AG04449 (cell line): Measurements from ENCODE around the gene FHOD1.

Experiments
- CTCF ChIA-PET: fragments of 350-600 bp; formaldehyde crosslinking; extraction: SDS; loops from one replicate; lab custom pipeline; 2021; ENCODE audit warnings: antibody characterized with exemption; lab: Yijun Ruan, JAX
- POLR2A ChIA-PET: fragments of 400-600, 350-600 bp; formaldehyde crosslinking; extraction: SDS; loops from one replicate; lab custom pipeline; 2020; ENCODE audit warnings: antibody characterized with exemption, inconsistent platforms; lab: Yijun Ruan, JAX
- DNase-seq: peaks from one replicate; pipeline ENCODE4 v3.0.0-alpha.2; 2010; ENCODE audit warnings: low read depth, low spot score
- H3K4me3 ChIP-seq: 2 replicates; pipeline ENCODE4 v1.5.1; 2011; ENCODE audit warnings: low read depth, mild to moderate bottlenecking, control low read depth, low read length
- CTCF ChIP-seq: IDR thresholded peaks from one replicate; pipeline ENCODE4 v1.5.1; 2011; ENCODE audit warnings: mild to moderate bottlenecking, moderate library complexity, low read length, control low read depth, inconsistent platforms; ENCODE audit not compliant: insufficient read depth; ENCODE audit errors: missing control alignments

Gene FHOD1

GRCh38 chr16:67277999-67278772, 30.9 kb upstream of the FHOD1 start:
- ChIA-PET POLR2A (interaction anchor here (0.7 to 1.8 kb wide), 5 partner anchors 10 to 51 kb away, joined by 3 to 13 read pairs (median 4); partner anchors contain the start of gene TMEM208), CTCF (interaction anchor here (0.9 to 2.7 kb wide), 18 partner anchors 9 to 243 kb away, joined by 3 to 15 read pairs (median 4); partner anchors contain the start of gene SLC9A5)
- DNase-seq, result peak; percentile 28
- TF ChIP-seq CTCF, result no peak
- H3K4me3 ChIP-seq, result peak overlapping the region; percentile 71

- TF ChIP-seq CTCF, result no peak
- ChIA-PET CTCF (interaction anchor here (0.9 to 2.7 kb wide), 10 partner anchors 10 to 244 kb away, joined by 3 to 15 read pairs (median 3); partner anchors contain the start of gene SLC9A5), POLR2A (interaction anchor here (0.6 to 1.8 kb wide), 6 partner anchors 9 to 246 kb away, joined by 3 to 13 read pairs (median 4); partner anchors contain the start of gene TMEM208)
- peak overlapping the region; percentile 71 for H3K4me3 ChIP-seq
- DNase-seq, result peak; percentile 96
Observed at GRCh38 chr16:67277294-67277998, 30.2 kb upstream of the FHOD1 start.

GRCh38 chr16:67275321-67275720, 28.0 kb upstream of the FHOD1 start:
- TF ChIP-seq CTCF, result no peak
- no peak for DNase-seq
- no peak overlapping the region for H3K4me3 ChIP-seq
- ChIA-PET POLR2A (no interaction called here), CTCF (interaction anchor here (1.5 kb wide), 1 partner anchor 64 kb away, joined by 3 read pairs; no protein-coding TSS in a partner anchor)

- no peak overlapping the region for H3K4me3 ChIP-seq
- TF ChIP-seq CTCF, result no peak
- ChIA-PET POLR2A (no interaction called here), CTCF (interaction anchor here (1.3 to 2.6 kb wide), 3 partner anchors 11 to 210 kb away, joined by 3 to 22 read pairs (median 3); no protein-coding TSS in a partner anchor)
- DNase-seq, result no peak
Observed at GRCh38 chr16:67271446-67271845, 24.2 kb upstream of the FHOD1 start.

- ChIA-PET POLR2A (no interaction called here), CTCF (interaction anchor here (1.3 to 2.6 kb wide), 4 partner anchors 10 to 211 kb away, joined by 3 to 22 read pairs (median 4); partner anchors contain the start of gene TPPP3)
- no peak overlapping the region for H3K4me3 ChIP-seq
- no peak for TF ChIP-seq CTCF
- DNase-seq, result no peak
Observed at GRCh38 chr16:67270931-67271338, 23.7 kb upstream of the FHOD1 start.
